ENCODE results near the gene TUBB6.

DNA sequence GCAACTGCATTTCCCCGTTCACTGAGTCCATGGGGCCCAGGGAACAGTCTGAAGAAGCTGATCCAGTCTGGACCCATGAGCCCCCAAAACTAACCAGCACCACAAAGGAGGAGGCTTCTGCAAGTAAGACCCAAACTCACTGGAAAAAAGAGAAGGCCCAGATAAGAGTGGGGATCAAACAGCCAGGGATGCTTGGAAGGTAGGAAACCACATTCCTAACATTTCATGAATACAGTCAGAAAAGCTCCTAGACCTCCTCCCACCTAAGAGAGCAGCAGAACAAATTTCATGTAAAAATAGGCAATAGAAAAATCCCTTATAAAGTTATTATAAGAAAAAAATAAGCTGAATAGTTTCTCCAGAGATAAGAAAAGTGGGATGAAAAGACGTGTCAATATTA, 30.3 kb downstream of the TUBB6 start:
- TF ChIP-seq, protein P1, sequence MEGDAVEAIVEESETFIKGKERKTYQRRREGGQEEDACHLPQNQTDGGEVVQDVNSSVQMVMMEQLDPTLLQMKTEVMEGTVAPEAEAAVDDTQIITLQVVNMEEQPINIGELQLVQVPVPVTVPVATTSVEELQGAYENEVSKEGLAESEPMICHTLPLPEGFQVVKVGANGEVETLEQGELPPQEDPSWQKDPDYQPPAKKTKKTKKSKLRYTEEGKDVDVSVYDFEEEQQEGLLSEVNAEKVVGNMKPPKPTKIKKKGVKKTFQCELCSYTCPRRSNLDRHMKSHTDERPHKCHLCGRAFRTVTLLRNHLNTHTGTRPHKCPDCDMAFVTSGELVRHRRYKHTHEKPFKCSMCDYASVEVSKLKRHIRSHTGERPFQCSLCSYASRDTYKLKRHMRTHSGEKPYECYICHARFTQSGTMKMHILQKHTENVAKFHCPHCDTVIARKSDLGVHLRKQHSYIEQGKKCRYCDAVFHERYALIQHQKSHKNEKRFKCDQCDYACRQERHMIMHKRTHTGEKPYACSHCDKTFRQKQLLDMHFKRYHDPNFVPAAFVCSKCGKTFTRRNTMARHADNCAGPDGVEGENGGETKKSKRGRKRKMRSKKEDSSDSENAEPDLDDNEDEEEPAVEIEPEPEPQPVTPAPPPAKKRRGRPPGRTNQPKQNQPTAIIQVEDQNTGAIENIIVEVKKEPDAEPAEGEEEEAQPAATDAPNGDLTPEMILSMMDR (conservative IDR thresholded peaks at IDR 0.05), result no peak
- TF ChIP-seq EZH2 (IDR thresholded peaks at IDR 0.05; ENCODE audit: low read depth), result no peak
